Mammary epithelial cell (primary cell): ENCODE measurements around the gene ANXA8L1.
"Not testable (repeated sequence)": the region's sequence is repeated elsewhere in the genome, so short reads cannot be mapped to it uniquely, and the experiment has no call there.

Experiments used
- EZH2 ChIP-seq: IDR thresholded peaks from 2 replicates; pipeline ENCODE4 v1.6.1; 2012; ENCODE audit warnings: low read length, inconsistent platforms, borderline replicate concordance
- TF ChIP-seq, protein P1 (sequence below), 2 donors: IDR thresholded peaks in 1 of 2; conservative IDR thresholded peaks in 1 of 2; 2 replicates each; pipeline ENCODE4 v1.5.1; 2011 to 2012; ENCODE audit warnings: inconsistent platforms in 2 of 2, low read length in 2 of 2, mild to moderate bottlenecking in 2 of 2, control low read depth in 1 of 2, low read depth in 1 of 2; ENCODE audit not compliant: insufficient read depth in 1 of 2; ENCODE audit errors: extremely low read depth in 1 of 2

DNA sequence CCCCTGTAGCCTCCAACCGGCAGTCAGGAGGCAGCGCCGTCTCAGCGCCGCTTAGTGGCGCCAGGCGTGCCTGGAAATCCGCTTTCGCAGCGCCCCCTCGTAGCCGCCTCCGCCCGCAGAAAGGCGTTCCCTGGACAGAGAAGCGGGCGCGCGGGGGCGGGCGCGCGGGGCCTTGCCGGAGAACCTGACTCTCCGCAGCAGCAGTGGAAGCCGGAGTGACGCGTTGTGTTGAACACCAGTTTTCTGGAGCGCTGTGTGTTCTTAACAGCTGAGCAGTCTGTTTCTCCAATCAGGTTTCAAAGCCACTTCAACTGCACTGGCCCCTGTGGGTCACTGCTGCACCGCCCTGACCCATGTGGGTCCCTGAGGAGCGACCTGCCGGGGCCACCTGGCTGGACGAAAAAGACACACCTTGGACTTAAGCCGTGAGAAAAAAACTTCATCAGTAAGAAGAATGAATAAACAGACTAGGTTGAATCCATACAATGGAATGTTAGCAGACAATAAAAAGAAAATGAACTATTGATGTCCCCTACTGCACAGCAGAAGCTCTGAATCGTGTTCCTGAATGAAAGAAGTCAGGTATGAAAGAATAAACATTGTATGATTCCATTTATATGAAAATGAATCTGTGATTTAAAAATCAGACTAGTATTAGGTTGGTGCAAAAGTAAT lies 22.8 kb downstream of the ANXA8L1 start:
- TF ChIP-seq, protein P1, sequence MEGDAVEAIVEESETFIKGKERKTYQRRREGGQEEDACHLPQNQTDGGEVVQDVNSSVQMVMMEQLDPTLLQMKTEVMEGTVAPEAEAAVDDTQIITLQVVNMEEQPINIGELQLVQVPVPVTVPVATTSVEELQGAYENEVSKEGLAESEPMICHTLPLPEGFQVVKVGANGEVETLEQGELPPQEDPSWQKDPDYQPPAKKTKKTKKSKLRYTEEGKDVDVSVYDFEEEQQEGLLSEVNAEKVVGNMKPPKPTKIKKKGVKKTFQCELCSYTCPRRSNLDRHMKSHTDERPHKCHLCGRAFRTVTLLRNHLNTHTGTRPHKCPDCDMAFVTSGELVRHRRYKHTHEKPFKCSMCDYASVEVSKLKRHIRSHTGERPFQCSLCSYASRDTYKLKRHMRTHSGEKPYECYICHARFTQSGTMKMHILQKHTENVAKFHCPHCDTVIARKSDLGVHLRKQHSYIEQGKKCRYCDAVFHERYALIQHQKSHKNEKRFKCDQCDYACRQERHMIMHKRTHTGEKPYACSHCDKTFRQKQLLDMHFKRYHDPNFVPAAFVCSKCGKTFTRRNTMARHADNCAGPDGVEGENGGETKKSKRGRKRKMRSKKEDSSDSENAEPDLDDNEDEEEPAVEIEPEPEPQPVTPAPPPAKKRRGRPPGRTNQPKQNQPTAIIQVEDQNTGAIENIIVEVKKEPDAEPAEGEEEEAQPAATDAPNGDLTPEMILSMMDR (conservative IDR thresholded peaks at IDR 0.05 in 1 of 2, IDR thresholded peaks at IDR 0.05 in 1 of 2; ENCODE audit: extremely low read depth in 1 of 2, insufficient read depth in 1 of 2, low read depth in 1 of 2, low read length in 2 of 2), result not testable (repeated sequence)
- not testable (repeated sequence) for TF ChIP-seq EZH2
